Choroid plexus epithelial cell (primary cell): ENCODE results near the gene C16orf87.

Experiments
- DNase-seq: peaks from one replicate; pipeline ENCODE4 v3.0.0-alpha.2; 2010; ENCODE audit warnings: low read depth
- H3K4me3 ChIP-seq: 2 replicates; pipeline ENCODE4 v1.5.1; 2011; ENCODE audit warnings: low read depth, mild to moderate bottlenecking, control low read depth, low read length, moderate library complexity
- CTCF ChIP-seq: conservative IDR thresholded peaks from 2 replicates; pipeline ENCODE4 v1.5.1; 2011; ENCODE audit warnings: low read depth, mild to moderate bottlenecking, control low read depth, inconsistent platforms, low read length, moderate library complexity

Gene C16orf87

GRCh38 chr16:46800494-46800893 is 30.5 kb downstream of the C16orf87 start:
- no peak for TF ChIP-seq CTCF
- no peak for DNase-seq
- no peak overlapping the region for H3K4me3 ChIP-seq

- no peak for DNase-seq
- TF ChIP-seq CTCF = no peak
- H3K4me3 ChIP-seq = no peak overlapping the region
Measured at GRCh38 chr16:46797501-46797900, 33.5 kb downstream of the C16orf87 start.

- TF ChIP-seq CTCF = no peak
- no peak for DNase-seq
Measured at GRCh38 chr16:46796764-46797269, 34.2 kb downstream of the C16orf87 start.

GRCh38 chr16:46793841-46794240 is 37.1 kb downstream of the C16orf87 start:
- no peak for DNase-seq
- TF ChIP-seq CTCF = no peak
- H3K4me3 ChIP-seq = no peak overlapping the region

More at GRCh38 chr16:46796764-46797269, 34.2 kb downstream of the C16orf87 start:
- no peak overlapping the region for H3K4me3 ChIP-seq

- DNase-seq = no peak
- no peak for TF ChIP-seq CTCF
- peak overlapping the region; percentile 80 for H3K4me3 ChIP-seq
Measured at GRCh38 chr16:46790599-46791270, 40.2 kb downstream of the C16orf87 start.

- no peak for TF ChIP-seq CTCF
- peak; percentile 78 for DNase-seq
- H3K4me3 ChIP-seq = peak overlapping the region; percentile 80
Measured at GRCh38 chr16:46789499-46790414, 41.2 kb downstream of the C16orf87 start.
